PC-3 (cell line): ENCODE results near the gene CHST2.

Source experiments
- CTCF ChIP-seq: fragments of 300-600 bp; sonication (generic); conservative IDR thresholded peaks from 2 replicates; pipeline ENCODE4 v1.5.1; 2017; ENCODE audit warnings: antibody characterized with exemption, low read depth, mild to moderate bottlenecking, low read length
- EZH2 ChIP-seq: fragments of 300-600 bp; sonication (generic); IDR thresholded peaks from one replicate; pipeline ENCODE4 v1.6.1; 2017; ENCODE audit warnings: antibody characterized with exemption, mild to moderate bottlenecking, low read length; ENCODE audit not compliant: unreplicated experiment

- TF ChIP-seq CTCF: no peak
- TF ChIP-seq EZH2: no peak
These were observed 18.0 kb downstream of the CHST2 start for GRCh38 chr3:143137435-143138036.
